GM10248 (cell line): ENCODE measurements around the gene FMNL2.

ENCODE experiments used
- CTCF ChIA-PET: fragments of 300-600 bp; sonication (Branson Sonifier 250); formaldehyde crosslinking; extraction: SDS; loops from one replicate; lab custom pipeline; 2021; ENCODE audit warnings: antibody characterized with exemption; lab: Yijun Ruan, JAX
- POLR2A ChIA-PET: fragments of 350-650 bp; sonication (Branson Sonifier 250); formaldehyde crosslinking; extraction: SDS; loops from one replicate; lab custom pipeline; 2020; ENCODE audit warnings: antibody characterized with exemption; lab: Yijun Ruan, JAX
- DNase-seq: peaks from one replicate; pipeline ENCODE4 v3.0.0; 2012; ENCODE audit errors: extremely low spot score
- CTCF ChIP-seq: IDR thresholded peaks from 2 replicates; pipeline ENCODE4 v1.5.1; 2012; ENCODE audit warnings: mild to moderate bottlenecking, low read depth; ENCODE audit errors: extremely low read depth, missing control alignments, control extremely low read depth

Gene FMNL2

GRCh38 chr2:152588998-152589397 is 254.0 kb downstream of the FMNL2 start:
- ChIA-PET POLR2A (interaction anchor here (0.5 kb wide), 1 partner anchor 54 kb away, joined by 4 read pairs; no protein-coding TSS in a partner anchor), CTCF (interaction anchor here (0.9 to 1.6 kb wide), 5 partner anchors 9 to 181 kb away, joined by 3 to 6 read pairs (median 5); no protein-coding TSS in a partner anchor)
- DNase-seq = no peak
- no peak for TF ChIP-seq CTCF

- TF ChIP-seq CTCF = no peak
- peak; percentile 27 for DNase-seq
- ChIA-PET CTCF (interaction anchor here (0.7 to 1.1 kb wide), 3 partner anchors 41 to 405 kb away, joined by 3 to 5 read pairs (median 3); no protein-coding TSS in a partner anchor), POLR2A (no interaction called here)
Measured at GRCh38 chr2:152594022-152594766, 259.2 kb downstream of the FMNL2 start.

GRCh38 chr2:152594792-152595191 is 259.8 kb downstream of the FMNL2 start:
- CTCF ChIA-PET = interaction anchor here (0.7 to 1.1 kb wide), 3 partner anchors 41 to 406 kb away, joined by 3 to 5 read pairs (median 3); no protein-coding TSS in a partner anchor
- no peak for DNase-seq

GRCh38 chr2:152598975-152599759 is 264.2 kb downstream of the FMNL2 start:
- ChIA-PET CTCF (interaction anchor here (1.0 to 2.9 kb wide), 5 partner anchors 10 to 193 kb away, joined by 3 to 8 read pairs (median 4); no protein-coding TSS in a partner anchor), POLR2A (no interaction called here)
- no peak for DNase-seq
- no peak for TF ChIP-seq CTCF

More at GRCh38 chr2:152594792-152595191, 259.8 kb downstream of the FMNL2 start:
- no peak for TF ChIP-seq CTCF
- POLR2A ChIA-PET = no interaction called here

- ChIA-PET POLR2A (interaction anchor here (0.6 kb wide), 1 partner anchor 13 kb away, joined by 3 read pairs; no protein-coding TSS in a partner anchor), CTCF (interaction anchor here (1.2 to 2.0 kb wide), 3 partner anchors 11 to 25 kb away, joined by 3 to 6 read pairs (median 4); no protein-coding TSS in a partner anchor)
- no peak for DNase-seq
- no peak for TF ChIP-seq CTCF
Measured at GRCh38 chr2:152600051-152600657, 265.2 kb downstream of the FMNL2 start.
